Activated CD4-positive, alpha-beta T cell treated with anti-CD3 and anti-CD28 coated beads, Interleukin-2, amount 50 U/mL, for 1 hour (primary cell): ENCODE data around the gene RAD50.

Experiments used
- DNase-seq: peaks from one replicate; pipeline ENCODE4 v3.0.0-alpha.2; 2020

The RAD50 gene

DNA sequence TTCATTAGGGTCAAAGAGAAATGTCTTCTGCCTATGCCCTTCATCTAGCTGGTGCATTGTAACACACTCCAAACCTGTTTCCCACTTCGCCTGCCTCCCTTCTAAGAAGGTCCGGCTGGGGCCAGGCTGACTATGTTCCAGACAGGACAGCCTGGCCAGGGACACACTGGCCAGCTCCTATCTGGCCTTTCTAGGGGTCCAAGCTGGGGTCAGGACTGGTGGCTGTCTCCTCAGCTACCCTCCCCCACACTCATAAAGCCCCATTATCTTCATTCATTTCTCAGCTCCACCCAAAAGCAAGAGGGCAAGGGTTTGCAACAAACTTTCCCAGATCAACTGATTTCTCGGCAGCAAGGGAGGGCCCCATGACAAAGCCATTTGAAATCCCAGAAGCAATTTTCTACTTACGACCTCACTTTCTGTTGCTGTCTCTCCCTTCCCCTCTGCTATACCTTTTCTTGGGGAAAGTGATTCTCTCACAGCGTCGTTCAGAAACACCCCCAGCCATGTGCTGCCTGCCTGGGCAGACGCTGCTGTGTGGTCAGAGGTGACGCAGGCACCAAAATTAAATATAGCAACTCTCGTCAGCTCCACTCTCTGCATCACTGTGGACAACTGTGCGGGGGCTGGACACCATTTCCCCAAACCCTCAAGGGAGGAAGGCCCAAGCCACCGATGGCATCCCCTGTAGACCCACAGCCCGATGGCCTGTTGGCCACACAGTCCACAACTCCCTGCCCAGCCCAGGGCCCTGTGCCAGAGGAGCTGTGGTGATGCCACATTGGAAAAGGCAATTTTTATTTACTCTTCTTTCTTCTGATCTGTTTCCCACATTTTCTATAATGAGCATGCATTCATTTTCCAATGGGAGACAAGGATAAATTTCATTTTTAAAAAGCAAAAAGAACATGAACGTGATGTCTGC, 107.3 kb downstream of the RAD50 start:
- DNase-seq = no peak

GRCh38 chr5:132664696-132665209, 108.0 kb downstream of the RAD50 start:
- no peak for DNase-seq

- DNase-seq = no peak
Measured at GRCh38 chr5:132665574-132666080, 108.8 kb downstream of the RAD50 start.

DNA sequence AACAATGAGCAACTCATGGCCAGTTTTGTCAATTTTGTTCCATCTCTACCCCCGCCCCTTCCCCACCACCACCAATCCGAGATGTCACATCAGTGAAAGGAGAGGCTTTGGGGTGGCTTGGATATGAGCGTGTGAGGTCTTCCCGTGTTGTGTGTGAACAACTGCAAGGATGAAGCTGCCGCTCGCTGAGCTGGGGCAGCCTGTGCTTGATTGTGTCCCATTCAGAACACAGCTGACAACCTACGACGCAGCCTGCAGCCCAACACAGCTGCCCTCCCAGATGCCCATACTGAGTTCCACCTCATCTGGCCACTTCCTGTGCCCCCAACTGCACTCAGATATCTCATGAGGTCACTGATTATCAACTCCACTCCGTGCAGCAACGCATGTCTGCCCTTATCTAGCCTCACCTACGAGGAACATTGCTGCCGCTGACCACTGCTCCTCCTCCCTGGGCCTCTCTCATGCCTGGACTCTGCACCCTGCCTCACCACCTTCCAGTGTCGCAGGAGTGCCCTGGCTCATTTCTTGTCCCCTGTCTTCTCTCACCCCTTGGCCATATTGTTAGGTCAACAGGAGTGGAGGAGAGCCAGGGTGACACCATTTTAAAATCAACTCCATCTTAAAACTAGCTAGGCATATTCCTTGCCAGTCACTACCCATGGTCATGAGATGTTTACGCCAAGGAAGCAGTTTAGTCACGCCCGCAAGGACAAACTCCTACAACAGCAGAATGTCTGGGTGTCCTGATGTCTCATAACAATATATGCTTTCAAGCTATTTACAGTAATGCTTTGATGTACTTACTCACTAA, 109.7 kb downstream of the RAD50 start:
- DNase-seq = no peak

- no peak for DNase-seq
Measured at GRCh38 chr5:132667309-132667708, 110.5 kb downstream of the RAD50 start.

GRCh38 chr5:132667761-132668705, 111.3 kb downstream of the RAD50 start:
- no peak for DNase-seq

DNA sequence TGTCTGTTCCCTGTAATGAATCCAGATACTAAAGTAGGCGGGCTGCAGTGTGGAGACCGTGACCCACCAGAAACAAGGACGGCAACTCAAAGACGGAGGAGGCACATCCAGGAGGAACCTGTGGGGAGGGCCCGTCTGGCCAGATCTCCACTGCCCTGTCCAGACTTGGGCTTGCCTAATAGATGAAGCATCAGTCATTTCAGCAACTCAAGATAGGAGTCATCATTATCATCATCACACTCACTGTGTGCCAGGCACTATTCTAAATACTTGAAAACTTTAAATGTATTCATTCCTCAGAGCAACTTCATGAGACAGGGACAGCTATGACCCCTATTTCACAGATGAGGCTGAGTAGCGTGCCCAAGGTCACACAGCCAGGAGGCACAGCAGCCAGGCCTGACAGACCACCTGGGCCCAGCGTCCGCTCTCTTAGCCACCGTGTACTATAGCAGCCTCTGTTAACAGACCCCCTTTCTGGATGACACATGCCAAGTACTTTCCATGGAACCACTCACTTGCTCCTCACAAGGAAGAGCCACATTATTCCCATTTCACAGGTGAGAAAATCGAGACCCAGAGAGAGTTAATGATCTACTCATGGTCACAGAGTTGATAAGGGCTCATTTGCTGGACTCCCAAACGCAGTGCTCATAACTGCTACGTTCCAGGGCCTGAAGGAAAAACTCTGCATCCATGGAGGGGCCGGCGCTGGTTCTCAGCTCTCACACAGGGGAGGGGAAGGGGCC, 112.1 kb downstream of the RAD50 start:
- no peak for DNase-seq

DNA sequence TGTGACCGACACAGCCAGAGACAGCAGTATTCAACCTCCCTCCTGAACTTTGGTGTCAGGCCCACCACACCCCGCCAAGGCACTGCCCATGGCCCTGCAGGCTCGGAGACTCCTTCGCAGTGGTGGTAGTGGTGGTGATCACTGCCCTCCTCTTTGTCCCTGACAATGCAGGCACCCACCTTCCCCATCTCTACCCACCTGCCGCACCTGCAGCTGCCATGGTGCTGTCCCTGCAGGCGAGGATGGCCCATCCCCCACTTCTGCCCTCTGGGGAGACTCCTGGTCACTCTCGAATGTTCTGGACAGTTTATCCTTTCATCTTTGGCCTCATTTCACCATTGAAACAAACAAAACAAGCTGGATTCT, 112.7 kb downstream of the RAD50 start:
- DNase-seq = no peak

DNA sequence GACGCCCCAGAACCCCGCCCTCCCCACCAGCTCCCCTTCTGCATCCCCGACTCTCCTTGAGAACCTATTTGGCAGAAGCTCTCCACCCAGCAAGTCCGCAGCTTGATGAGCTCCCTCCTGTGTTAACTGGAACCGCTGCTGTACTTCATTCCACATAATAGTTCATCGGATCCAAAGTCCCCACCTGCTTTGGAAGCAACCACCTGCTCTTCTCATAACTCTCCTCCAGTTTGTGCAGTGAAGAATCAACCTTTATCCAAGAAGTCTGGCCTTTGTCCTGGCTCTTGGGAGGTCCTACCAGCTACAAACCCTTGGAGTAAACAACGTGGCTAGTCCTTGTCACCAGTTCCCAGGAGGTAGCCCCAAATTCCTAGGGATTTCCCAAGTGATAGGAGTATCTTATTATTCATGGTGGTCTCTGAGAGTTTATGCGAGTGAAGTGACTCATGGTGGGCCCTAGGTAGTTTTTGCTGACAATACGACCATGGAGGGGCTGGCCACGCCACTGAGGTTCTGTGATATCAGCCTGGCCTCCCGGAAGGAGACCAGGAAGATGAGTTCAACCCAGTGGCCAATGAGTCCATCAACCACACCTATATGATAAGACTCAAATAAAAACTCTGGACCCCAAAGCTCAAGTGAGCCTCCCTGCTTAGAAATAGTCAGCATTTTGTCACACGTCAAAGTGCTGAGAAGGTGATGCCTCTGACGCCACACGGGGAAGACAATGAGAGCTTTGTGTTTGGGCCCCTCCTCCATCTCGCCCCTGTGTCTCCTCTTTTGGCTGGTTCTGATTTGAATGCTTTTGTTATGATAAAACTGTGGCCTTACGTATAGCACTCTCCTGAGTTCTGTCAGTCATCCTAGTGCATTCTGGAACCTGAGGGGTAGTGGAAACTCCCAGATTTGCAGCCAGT, 113.4 kb downstream of the RAD50 start:
- DNase-seq = no peak

DNA sequence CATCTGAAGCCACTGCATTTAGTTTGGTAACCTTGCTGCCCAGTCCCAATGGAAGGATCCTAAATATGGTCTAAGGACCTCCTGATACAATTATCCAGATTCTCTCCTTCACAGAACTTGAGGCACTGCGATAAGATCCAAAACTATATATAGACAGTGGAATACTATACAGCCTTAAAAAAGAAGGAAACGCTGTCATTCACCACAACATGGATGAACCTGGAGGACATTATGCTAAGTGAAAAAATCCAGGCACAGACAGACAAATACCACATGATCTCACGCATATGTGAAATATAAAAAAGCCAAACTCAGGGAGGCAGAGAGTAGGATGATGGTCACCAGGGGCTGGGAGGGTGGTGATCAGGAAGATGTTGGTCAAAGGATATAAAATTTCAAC, 114.2 kb downstream of the RAD50 start:
- DNase-seq = no peak

DNA sequence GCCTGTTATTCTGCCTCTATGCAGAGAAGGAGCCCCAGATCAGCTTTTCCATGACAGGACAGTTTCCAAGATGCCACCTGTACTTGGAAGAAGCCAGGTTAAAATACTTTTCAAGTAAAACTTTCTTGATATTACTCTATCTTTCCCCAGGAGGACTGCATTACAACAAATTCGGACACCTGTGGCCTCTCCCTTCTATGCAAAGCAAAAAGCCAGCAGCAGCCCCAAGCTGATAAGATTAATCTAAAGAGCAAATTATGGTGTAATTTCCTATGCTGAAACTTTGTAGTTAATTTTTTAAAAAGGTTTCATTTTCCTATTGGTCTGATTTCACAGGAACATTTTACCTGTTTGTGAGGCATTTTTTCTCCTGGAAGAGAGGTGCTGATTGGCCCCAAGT, 116.7 kb downstream of the RAD50 start:
- DNase-seq = no peak

DNA sequence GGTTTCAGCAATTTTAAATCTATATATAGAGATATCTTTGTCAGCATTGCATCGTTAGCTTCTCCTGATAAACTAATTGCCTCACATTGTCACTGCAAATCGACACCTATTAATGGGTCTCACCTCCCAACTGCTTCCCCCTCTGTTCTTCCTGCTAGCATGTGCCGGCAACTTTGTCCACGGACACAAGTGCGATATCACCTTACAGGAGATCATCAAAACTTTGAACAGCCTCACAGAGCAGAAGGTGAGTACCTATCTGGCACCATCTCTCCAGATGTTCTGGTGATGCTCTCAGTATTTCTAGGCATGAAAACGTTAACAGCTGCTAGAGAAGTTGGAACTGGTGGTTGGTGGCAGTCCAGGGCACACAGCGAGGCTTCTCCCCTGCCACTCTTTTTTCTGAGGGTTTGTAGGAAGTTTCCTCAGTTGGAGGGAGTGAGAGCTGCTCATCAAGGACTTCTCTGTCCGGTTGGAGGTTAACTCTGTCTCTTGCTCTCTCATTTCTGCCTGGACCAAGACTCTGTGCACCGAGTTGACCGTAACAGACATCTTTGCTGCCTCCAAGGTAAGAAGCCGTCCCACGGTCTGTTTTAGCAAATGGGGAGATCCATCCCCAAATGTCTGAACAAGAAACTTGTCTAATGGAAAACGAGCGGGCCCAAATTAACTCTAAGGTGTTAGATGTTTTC, 117.3 kb downstream of the RAD50 start, which contains the start of gene IL4:
Gene IL4, plus strand, starts transcription at position 51 of the 692 bp plus-strand sequence. Its CDS starts 62 bp downstream, at position 113.
- DNase-seq = no peak

DNA sequence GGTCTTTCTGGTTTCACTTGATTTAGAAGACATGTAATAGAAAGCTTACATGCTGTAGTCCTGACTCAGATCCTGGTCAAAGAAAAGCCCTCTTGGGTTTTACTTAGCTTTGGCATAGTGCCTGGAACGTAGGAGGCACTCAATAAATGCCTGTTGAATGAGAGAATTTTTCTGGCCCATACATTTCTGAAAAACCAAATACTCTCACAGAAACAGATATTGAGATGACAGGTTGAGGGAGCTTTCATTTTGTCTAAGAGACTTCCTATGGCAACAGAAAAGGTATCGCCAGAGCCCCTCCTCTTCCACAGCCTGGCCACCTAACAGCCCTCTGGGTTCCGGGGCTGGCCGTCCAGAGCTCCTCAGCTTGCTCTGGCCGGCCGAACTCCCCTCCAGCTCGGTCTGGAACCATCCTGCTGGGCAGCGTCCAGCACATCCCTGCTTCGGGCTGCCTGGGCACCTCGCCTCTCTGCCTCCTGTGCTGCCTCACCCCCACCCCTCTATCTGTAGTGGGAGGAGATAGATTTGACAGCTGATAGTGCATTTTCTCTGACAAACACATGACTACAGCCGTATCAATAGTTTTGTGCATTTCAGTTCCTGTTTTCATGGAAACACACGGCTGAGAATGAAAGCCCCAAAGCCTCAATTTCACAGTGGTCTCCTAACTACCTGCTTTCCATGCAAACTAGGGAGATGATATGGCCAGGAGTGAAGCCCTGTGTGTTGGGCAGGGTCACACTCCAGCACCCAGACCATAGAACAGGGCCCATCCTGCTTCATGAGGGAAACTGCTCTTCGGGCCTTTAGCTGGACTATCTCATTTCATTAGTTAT, 118.1 kb downstream of the RAD50 start:
- no peak for DNase-seq

GRCh38 chr5:132675936-132676689, 119.3 kb downstream of the RAD50 start:
- no peak for DNase-seq

- DNase-seq = no peak
Measured at GRCh38 chr5:132677191-132677590, 120.4 kb downstream of the RAD50 start.

DNA sequence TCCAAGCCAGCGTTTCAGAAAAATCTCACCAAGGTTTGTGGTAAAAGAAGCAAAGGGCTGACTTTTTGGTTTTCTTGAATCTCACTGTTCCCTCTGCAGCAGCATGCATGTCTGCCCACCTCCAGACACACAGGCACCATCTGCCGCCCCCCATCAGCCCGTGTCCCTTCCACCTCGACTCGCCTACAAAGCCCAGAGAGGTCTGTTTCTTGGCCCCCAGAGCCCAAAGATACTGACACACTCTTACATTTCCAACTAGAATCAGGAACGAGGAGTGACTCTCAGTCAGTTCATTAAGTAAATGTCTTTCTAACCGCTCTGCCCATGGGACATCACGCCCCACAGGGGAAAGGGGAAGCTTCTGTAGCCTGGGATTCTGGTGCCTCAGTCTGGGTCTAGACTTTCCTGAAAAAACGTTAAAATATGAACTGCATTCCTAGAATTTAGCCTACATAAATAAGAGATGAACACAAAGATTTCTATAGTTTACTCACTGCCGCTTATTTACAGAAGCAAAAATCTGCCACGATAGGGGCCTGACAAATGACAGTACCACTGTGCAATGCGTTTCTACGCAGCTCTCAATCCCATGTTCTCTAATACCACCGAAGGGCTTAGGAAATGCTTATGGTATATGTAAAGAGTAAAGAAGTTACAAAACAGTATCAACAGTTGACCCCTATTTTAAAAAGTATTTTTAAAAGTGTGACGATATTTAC, 121.1 kb downstream of the RAD50 start:
- no peak for DNase-seq

GRCh38 chr5:132678735-132679134, 122.0 kb downstream of the RAD50 start:
- no peak for DNase-seq
